H1 (cell line): ENCODE results near the gene CDYL2. TPM values are rescaled to one million over a fixed set of nuclear protein-coding genes. Genes with fewer than 3 reads are reported as not detected.

Experiments used
- CTBP2 ChIP-seq: IDR thresholded peaks from 2 replicates; pipeline ENCODE4 v1.7.0; 2011; ENCODE audit warnings: borderline replicate concordance, mild to moderate bottlenecking, moderate library complexity, mixed read lengths, low read length; ENCODE audit not compliant: insufficient read depth, insufficient read length
- POLR2AphosphoS5 ChIP-seq: IDR thresholded peaks from 2 replicates; pipeline ENCODE4 v1.6.1; 2011; ENCODE audit warnings: low read depth, low read length
- TCF12 ChIP-seq: IDR thresholded peaks from 2 replicates; pipeline ENCODE4 v1.6.1; 2011; ENCODE audit warnings: low read depth, mild to moderate bottlenecking, low read length
- polyA plus RNA-seq, 7 experiments: library from polyadenylated mRNA; depleted of rRNA in 3 of 7; stranded (reverse) in 5 of 7; unstranded in 2 of 7; fragments of >200 nt in 5 of 7; fragments of 200-250 nt in 2 of 7; gene quantifications; 1 replicate in 5 of 7; 2 replicates in 1 of 7; 4 replicates in 1 of 7; pipeline versions ENCODE4 v1.2.1 to v1.2.3, GENCODE V29; 2011 to 2013; ENCODE audit warnings: missing spikeins in 2 of 7, mixed read lengths in 2 of 7
- total RNA-seq: library from RNA; stranded (reverse); fragmentation: NEBNext Ultra II Directional; extraction: Animal tissue kit (Norgen Biotek cat#: 25700); gene quantifications from 2 replicates; pipeline ENCODE4 v1.2.1, GENCODE V29; 2021

The CDYL2 gene
- total and polyA plus RNA-seq, 2 of the 8 experiments (the other 6 are each of a cell fraction or from before 2014, with no cell fraction given), result 0.33 to 5.3 TPM

DNA sequence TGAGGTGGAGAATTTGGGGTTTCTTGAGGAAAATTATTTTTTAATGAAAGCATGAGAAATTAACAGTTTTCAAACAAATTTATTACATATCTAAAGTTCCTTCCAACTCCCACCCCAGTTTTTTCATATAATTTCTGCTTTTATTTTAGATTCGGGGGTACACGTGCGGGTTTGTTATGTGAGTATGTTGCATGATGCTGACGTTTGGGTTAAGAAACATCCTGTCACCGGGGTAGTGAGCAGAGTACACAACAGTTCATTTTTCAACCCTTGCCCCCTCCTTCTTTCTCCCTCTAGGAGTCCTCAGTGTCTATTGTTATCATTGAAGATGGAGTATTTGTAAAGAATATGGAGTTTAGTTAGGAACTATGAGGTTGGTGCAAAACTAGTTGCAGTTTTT is 31.8 kb upstream of the CDYL2 start (continued):
- TF ChIP-seq TCF12 (no peak), POLR2AphosphoS5 (no peak), CTBP2 (no peak)
